ACC112 (cell line): Measurements from ENCODE around the gene H6PD.

ENCODE experiments used
- H2AFZ ChIP-seq: fragments of 200-600 bp; sonication (generic); one replicate; pipeline ENCODE4 v1.6.0; 2017; ENCODE audit warnings: antibody characterized with exemption, low read length; ENCODE audit not compliant: unreplicated experiment
- H3K27ac ChIP-seq: fragments of 200-600 bp; sonication (generic); 2 replicates; pipeline ENCODE4 v1.5.1; 2014; ENCODE audit warnings: low read depth, mild to moderate bottlenecking, antibody characterized with exemption, low read length, moderate library complexity
- H3K27me3 ChIP-seq: fragments of 200-600 bp; sonication (generic); 2 replicates; pipeline ENCODE4 v1.6.1; 2014; ENCODE audit warnings: mild to moderate bottlenecking, antibody characterized with exemption, low read length, moderate library complexity, mixed read lengths; ENCODE audit not compliant: insufficient read depth
- H3K36me3 ChIP-seq: fragments of 200-600 bp; sonication (generic); 2 replicates; pipeline ENCODE4 v1.6.1; 2016; ENCODE audit warnings: mild to moderate bottlenecking, antibody characterized with exemption, low read length, moderate library complexity, mixed read lengths; ENCODE audit not compliant: insufficient read depth
- H3K4me1 ChIP-seq: fragments of 200-600 bp; sonication (generic); one replicate; pipeline ENCODE4 v1.6.1; 2016; ENCODE audit warnings: low read length, mixed read lengths; ENCODE audit not compliant: insufficient read depth, unreplicated experiment, control insufficient read depth
- H3K4me3 ChIP-seq: fragments of 200-600 bp; sonication (generic); 2 replicates; pipeline ENCODE4 v1.5.1; 2014; ENCODE audit warnings: mild to moderate bottlenecking, low read depth, low read length
- H3K79me2 ChIP-seq: fragments of 200-600 bp; sonication (generic); one replicate; pipeline ENCODE4 v1.6.0; 2016; ENCODE audit warnings: low read length; ENCODE audit not compliant: control insufficient read depth, unreplicated experiment, insufficient read depth

Gene H6PD

GRCh38 chr1:9196129-9197040 is 38.2 kb upstream of the H6PD start:
- Histone ChIP-seq H3K4me3 (peak overlapping the region; percentile 68), H3K27me3 (no peaks in the 10 kb centered on the region), H3K4me1 (peaks cover 66% of the 10 kb centered on the region), H3K27ac (peak overlapping the region; percentile 98), H3K36me3 (no peaks in the 10 kb centered on the region), H2AFZ (peak overlapping the region; percentile 67), H3K79me2 (peaks cover 24% of the 10 kb centered on the region)

- Histone ChIP-seq H3K4me1 (peaks cover 66% of the 10 kb centered on the region), H3K4me3 (peak overlapping the region; percentile 68), H3K36me3 (no peaks in the 10 kb centered on the region), H2AFZ (no peak overlapping the region), H3K79me2 (peaks cover 24% of the 10 kb centered on the region), H3K27ac (peak overlapping the region; percentile 98), H3K27me3 (no peaks in the 10 kb centered on the region)
Observed at GRCh38 chr1:9197186-9198099, 37.1 kb upstream of the H6PD start.

- peaks cover 66% of the 10 kb centered on the region for H3K4me1 ChIP-seq
- no peaks in the 10 kb centered on the region for H3K36me3 ChIP-seq
- peak overlapping the region; percentile 65 for H3K4me3 ChIP-seq
- H3K27ac ChIP-seq = peak overlapping the region; percentile 98
- H3K27me3 ChIP-seq = no peaks in the 10 kb centered on the region
- H2AFZ ChIP-seq = no peak overlapping the region
- peaks cover 23% of the 10 kb centered on the region for H3K79me2 ChIP-seq
Observed at GRCh38 chr1:9198538-9199361, 35.8 kb upstream of the H6PD start.

- H3K4me1 ChIP-seq = peaks cover 67% of the 10 kb centered on the region
- peak overlapping the region; percentile 88 for H3K27ac ChIP-seq
Observed at GRCh38 chr1:9200441-9200840, 34.1 kb upstream of the H6PD start.

GRCh38 chr1:9201401-9202239 is 33.0 kb upstream of the H6PD start:
- peak overlapping the region; percentile 98 for H3K4me3 ChIP-seq
- H3K79me2 ChIP-seq = peaks cover 23% of the 10 kb centered on the region
- no peaks in the 10 kb centered on the region for H3K27me3 ChIP-seq
- peak overlapping the region; percentile 77 for H2AFZ ChIP-seq
- H3K4me1 ChIP-seq = peaks cover 67% of the 10 kb centered on the region
- H3K27ac ChIP-seq = peak overlapping the region; percentile 88
- H3K36me3 ChIP-seq = no peaks in the 10 kb centered on the region

More at GRCh38 chr1:9200441-9200840, 34.1 kb upstream of the H6PD start:
- H3K27me3 ChIP-seq = no peaks in the 10 kb centered on the region
- peak overlapping the region; percentile 98 for H3K4me3 ChIP-seq
- peaks cover 23% of the 10 kb centered on the region for H3K79me2 ChIP-seq
- H2AFZ ChIP-seq = no peak overlapping the region
- no peaks in the 10 kb centered on the region for H3K36me3 ChIP-seq

- H3K27ac ChIP-seq = peak overlapping the region; percentile 88
- no peaks in the 10 kb centered on the region for H3K27me3 ChIP-seq
- no peaks in the 10 kb centered on the region for H3K36me3 ChIP-seq
- peaks cover 66% of the 10 kb centered on the region for H3K4me1 ChIP-seq
- peak overlapping the region; percentile 98 for H3K4me3 ChIP-seq
- peaks cover 23% of the 10 kb centered on the region for H3K79me2 ChIP-seq
- H2AFZ ChIP-seq = peak overlapping the region; percentile 77
Observed at GRCh38 chr1:9202240-9202870, 32.2 kb upstream of the H6PD start.

- no peak overlapping the region for H2AFZ ChIP-seq
- peak overlapping the region; percentile 88 for H3K27ac ChIP-seq
- H3K79me2 ChIP-seq = peaks cover 15% of the 10 kb centered on the region
- H3K27me3 ChIP-seq = no peaks in the 10 kb centered on the region
- H3K4me3 ChIP-seq = peak overlapping the region; percentile 98; the same call in 1 of the 2 replicates
- H3K36me3 ChIP-seq = no peaks in the 10 kb centered on the region
- H3K4me1 ChIP-seq = peaks cover 63% of the 10 kb centered on the region
Observed at GRCh38 chr1:9203511-9203982, 31.0 kb upstream of the H6PD start.

- H3K79me2 ChIP-seq = peaks cover 12% of the 10 kb centered on the region
- H3K27ac ChIP-seq = peak overlapping the region; percentile 13; the same call in 1 of the 2 replicates
- H3K4me1 ChIP-seq = peaks cover 59% of the 10 kb centered on the region
- H3K36me3 ChIP-seq = no peaks in the 10 kb centered on the region
- H3K4me3 ChIP-seq = no peak overlapping the region
- H3K27me3 ChIP-seq = no peaks in the 10 kb centered on the region
- no peak overlapping the region for H2AFZ ChIP-seq
Observed at GRCh38 chr1:9204156-9204720, 30.3 kb upstream of the H6PD start.

GRCh38 chr1:9207086-9207485 is 27.5 kb upstream of the H6PD start:
- Histone ChIP-seq H3K36me3 (no peaks in the 10 kb centered on the region), H3K27ac (peak overlapping the region; percentile 77), H3K4me3 (no peak overlapping the region), H2AFZ (no peak overlapping the region), H3K79me2 (peaks cover 4% of the 10 kb centered on the region), H3K27me3 (no peaks in the 10 kb centered on the region), H3K4me1 (peaks cover 59% of the 10 kb centered on the region)
